Mesenchymal stem cell (in vitro differentiated cells and primary cell): ENCODE results near the gene MBP.

Source experiments
- DNase-seq: peaks from one replicate; pipeline ENCODE4 v3.0.0-alpha.2; 2013
- H2AFZ ChIP-seq: one replicate; pipeline ENCODE4 v1.6.1; 2013; ENCODE audit warnings: low read depth, mild to moderate bottlenecking, control low read depth, inconsistent platforms, low read length, moderate library complexity
- H2AK5ac ChIP-seq: 2 replicates; pipeline ENCODE4 v1.6.1; 2013; ENCODE audit warnings: low read length, moderate library complexity, mild to moderate bottlenecking, inconsistent platforms; ENCODE audit not compliant: severe bottlenecking
- H2BK120ac ChIP-seq: one replicate; pipeline ENCODE4 v1.6.1; 2013; ENCODE audit warnings: low read depth, mild to moderate bottlenecking, inconsistent platforms, low read length, moderate library complexity
- H2BK12ac ChIP-seq, 2 experiments: one replicate each; pipeline ENCODE4 v1.6.1; 2013; ENCODE audit warnings: inconsistent platforms in 2 of 2, low read length in 2 of 2, mild to moderate bottlenecking in 2 of 2, moderate library complexity in 2 of 2, control low read depth in 1 of 2
- H2BK15ac ChIP-seq: one replicate; pipeline ENCODE4 v1.6.1; 2013; ENCODE audit warnings: mild to moderate bottlenecking, low read depth, inconsistent platforms; ENCODE audit not compliant: poor library complexity, severe bottlenecking
- H2BK5ac ChIP-seq: 2 replicates; pipeline ENCODE4 v1.6.1; 2013; ENCODE audit warnings: low read depth, mild to moderate bottlenecking, low read length, control low read depth, inconsistent platforms; ENCODE audit not compliant: poor library complexity, severe bottlenecking
- H3K14ac ChIP-seq, 2 experiments: one replicate each; pipeline ENCODE4 v1.6.1; 2013; ENCODE audit warnings: inconsistent platforms in 2 of 2, low read length in 2 of 2, control low read depth in 1 of 2, mild to moderate bottlenecking in 1 of 2, moderate library complexity in 1 of 2
- H3K18ac ChIP-seq, 2 experiments: one replicate each; pipeline ENCODE4 v1.6.1; 2013; ENCODE audit warnings: inconsistent platforms in 2 of 2, low read length in 2 of 2, control low read depth in 1 of 2, low read depth in 1 of 2, mild to moderate bottlenecking in 1 of 2
- H3K23ac ChIP-seq, 2 experiments: one replicate each; pipeline ENCODE4 v1.6.1; 2013; ENCODE audit warnings: inconsistent platforms in 2 of 2, low read length in 2 of 2, mild to moderate bottlenecking in 2 of 2, moderate library complexity in 2 of 2, control low read depth in 1 of 2
- H3K27ac ChIP-seq: 2 replicates; pipeline ENCODE4 v1.5.1; 2013; ENCODE audit warnings: mild to moderate bottlenecking, moderate library complexity, low read length, control low read depth, inconsistent platforms; ENCODE audit not compliant: poor library complexity, severe bottlenecking
- H3K27me3 ChIP-seq, 2 experiments: 2 replicates each; pipeline versions ENCODE4 v1.6.1 to v1.7.0; 2013; ENCODE audit warnings: low read length in 2 of 2, mild to moderate bottlenecking in 2 of 2, moderate library complexity in 2 of 2, control low read depth in 1 of 2, inconsistent platforms in 1 of 2; ENCODE audit not compliant: control insufficient read depth in 1 of 2, insufficient read depth in 1 of 2
- H3K36me3 ChIP-seq, 2 experiments: 2 replicates each; pipeline versions ENCODE4 v1.6.1 to v1.7.0; 2013; ENCODE audit warnings: low read length in 2 of 2, control low read depth in 1 of 2, inconsistent platforms in 1 of 2, low read depth in 1 of 2, mild to moderate bottlenecking in 1 of 2; ENCODE audit not compliant: insufficient read depth in 2 of 2, control insufficient read depth in 1 of 2
- H3K4ac ChIP-seq, 2 experiments: one replicate each; pipeline ENCODE4 v1.6.1; 2013; ENCODE audit warnings: inconsistent platforms in 2 of 2, low read length in 2 of 2, mild to moderate bottlenecking in 2 of 2, moderate library complexity in 2 of 2, control low read depth in 1 of 2, low read depth in 1 of 2
- H3K4me1 ChIP-seq: 2 replicates; pipeline ENCODE4 v1.6.1; 2013; ENCODE audit warnings: low read depth, low read length, control low read depth; ENCODE audit not compliant: control insufficient read depth, insufficient read depth
- H3K4me2 ChIP-seq: 2 replicates; pipeline ENCODE4 v1.6.1; 2013; ENCODE audit warnings: low read length, mild to moderate bottlenecking, inconsistent platforms; ENCODE audit not compliant: poor library complexity, severe bottlenecking
- H3K4me3 ChIP-seq, 2 experiments: 2 replicates each; pipeline versions ENCODE4 v1.5.1 to v1.7.0; 2013; ENCODE audit warnings: low read length in 2 of 2, mild to moderate bottlenecking in 2 of 2, control low read depth in 1 of 2, low read depth in 1 of 2; ENCODE audit not compliant: insufficient read depth in 1 of 2
- H3K79me1 ChIP-seq: replicated peaks from 2 replicates; pipeline ENCODE4 v1.6.1; 2013; ENCODE audit warnings: mild to moderate bottlenecking, control low read depth, low read length, inconsistent platforms; ENCODE audit not compliant: poor library complexity, severe bottlenecking
- H3K9ac ChIP-seq: 2 replicates; pipeline ENCODE4 v1.7.0; 2013; ENCODE audit warnings: mild to moderate bottlenecking, low read length, moderate library complexity
- H3K9me3 ChIP-seq: 2 replicates; pipeline ENCODE4 v1.7.0; 2013; ENCODE audit warnings: mild to moderate bottlenecking, low read length; ENCODE audit not compliant: control insufficient read depth
- H4K8ac ChIP-seq: one replicate; pipeline ENCODE4 v1.6.1; 2013; ENCODE audit warnings: inconsistent platforms, mild to moderate bottlenecking, low read length, moderate library complexity
- H4K91ac ChIP-seq: one replicate; pipeline ENCODE4 v1.6.1; 2013; ENCODE audit warnings: mild to moderate bottlenecking, low read length, inconsistent platforms
- WGBS: methylation state at CpG from one replicate; pipeline ENCODE4 v1.1.7; 2013; ENCODE audit warnings: mixed read lengths; 5-methylcytosine and 5-hydroxymethylcytosine counted together

The MBP gene

GRCh38 chr18:77119101-77119850, 13.3 kb downstream of the MBP start:
- no peak overlapping the region for H3K27ac ChIP-seq
- peak overlapping the region; percentile 91 for H4K8ac ChIP-seq
- no peak overlapping the region for H3K9ac ChIP-seq
- H3K4ac ChIP-seq, result no peak overlapping the region
- peak overlapping the region; percentile 21 for H2AK5ac ChIP-seq
- no peak overlapping the region for H2BK12ac ChIP-seq
- H2AFZ ChIP-seq, result no peak overlapping the region
- H3K4me2 ChIP-seq, result no peak overlapping the region
- no peak overlapping the region for H2BK5ac ChIP-seq
- H3K27me3 ChIP-seq, result no peaks in the 10 kb centered on the region
- H4K91ac ChIP-seq, result peak overlapping the region; percentile 88
- WGBS, result 92% methylated on average over 12 of the region's 12 CpGs
- H2BK15ac ChIP-seq, result no peak overlapping the region
- no peak overlapping the region for H3K18ac ChIP-seq
- H3K36me3 ChIP-seq, result peaks cover 3 to 23% of the 10 kb centered on the region in 2 experiments
- DNase-seq, result no peak
- H3K9me3 ChIP-seq, result no peaks in the 10 kb centered on the region
- no peak overlapping the region for H2BK120ac ChIP-seq
- H3K4me3 ChIP-seq, result no peak overlapping the region
- no peak overlapping the region for H3K23ac ChIP-seq
- H3K4me1 ChIP-seq, result peaks cover 28% of the 10 kb centered on the region
- peaks cover 32% of the 10 kb centered on the region for H3K79me1 ChIP-seq
- H3K14ac ChIP-seq, result no peak overlapping the region

- Histone ChIP-seq H2BK5ac (no peak overlapping the region), H3K4me3 (peak overlapping the region in 1 of 2 experiments; percentile 7), H3K4me2 (no peak overlapping the region), H3K27me3 (no peaks in the 10 kb centered on the region), H2BK15ac (peak overlapping the region; percentile 8), H2AK5ac (peak overlapping the region; percentile 5), H2BK120ac (no peak overlapping the region), H3K4me1 (peaks cover 26% of the 10 kb centered on the region), H2BK12ac (peak overlapping the region; percentile 49), H3K14ac (peak overlapping the region in 1 of 2 experiments; percentile 64), H3K4ac (peak overlapping the region in 1 of 2 experiments; percentile 64), H4K8ac (peak overlapping the region; percentile 91), H3K9me3 (no peaks in the 10 kb centered on the region), H2AFZ (no peak overlapping the region), H3K27ac (no peak overlapping the region), H3K79me1 (peaks cover 27% of the 10 kb centered on the region), H3K36me3 (peaks cover 3 to 23% of the 10 kb centered on the region in 2 experiments), H3K9ac (no peak overlapping the region), H3K18ac (peak overlapping the region; percentile 64 to 72), H3K23ac (no peak overlapping the region), H4K91ac (peak overlapping the region; percentile 88)
- no peak for DNase-seq
- WGBS, result 97% methylated on average over 12 of the region's 12 CpGs
Measured at GRCh38 chr18:77118256-77119090, 14.1 kb downstream of the MBP start.

- Histone ChIP-seq H4K91ac (no peak overlapping the region), H2BK15ac (no peak overlapping the region), H2AK5ac (peak overlapping the region; percentile 66), H3K4ac (no peak overlapping the region), H3K4me3 (no peak overlapping the region), H3K79me1 (peaks cover 33% of the 10 kb centered on the region), H3K23ac (no peak overlapping the region), H3K36me3 (peaks cover 3 to 28% of the 10 kb centered on the region in 2 experiments), H2BK12ac (no peak overlapping the region), H2BK120ac (no peak overlapping the region), H3K18ac (no peak overlapping the region), H2BK5ac (no peak overlapping the region), H3K9me3 (no peaks in the 10 kb centered on the region), H3K14ac (no peak overlapping the region), H3K27me3 (no peaks in the 10 kb centered on the region), H3K4me2 (no peak overlapping the region), H3K4me1 (peaks cover 34% of the 10 kb centered on the region), H3K9ac (no peak overlapping the region), H4K8ac (no peak overlapping the region), H2AFZ (no peak overlapping the region), H3K27ac (peak overlapping the region; percentile 28)
- 93% methylated on average over 18 of the region's 18 CpGs for WGBS
- DNase-seq, result no peak
Measured at GRCh38 chr18:77116201-77117080, 16.1 kb downstream of the MBP start.
